Right lobe of liver (tissue), 6 donors: ENCODE data around the gene SSBP2. TPM values are rescaled to one million over a fixed set of nuclear protein-coding genes. Genes with fewer than 3 reads are reported as not detected.

ENCODE experiments used
- ATAC-seq, 4 donors: fragments of 200-7000 bp; cut with Tn5 transposase; one replicate each; pipeline ENCODE4 v1.9.1; 2020; ENCODE audit warnings: mild to moderate bottlenecking in 4 of 4, moderate library complexity in 4 of 4
- DNase-seq, 3 donors: peaks; one replicate each; pipeline ENCODE4 v3.0.0-alpha.2; 2020
- H3K27ac ChIP-seq, 3 donors: fragments of 200-600 bp; one replicate each; pipeline ENCODE4 v1.8.0; 2022
- H3K27me3 ChIP-seq, 2 donors: fragments of 200-600 bp; one replicate each; pipeline ENCODE4 v1.8.0; 2022
- H3K36me3 ChIP-seq, 4 donors: fragments of 200-600 bp; sonication (generic) in 1 of 4; one replicate each; pipeline versions ENCODE4 v1.5.1 to v1.8.0; 2017 to 2022; ENCODE audit warnings: control low read depth in 1 of 4
- H3K4me1 ChIP-seq, 4 donors: fragments of 200-600 bp; sonication (generic) in 1 of 4; one replicate each; pipeline versions ENCODE4 v1.5.1 to v1.8.0; 2017 to 2022; ENCODE audit warnings: control low read depth in 1 of 4
- H3K4me3 ChIP-seq, 3 donors: fragments of 200-600 bp; one replicate each; pipeline ENCODE4 v1.8.0; 2022
- H3K9me3 ChIP-seq, 4 donors: fragments of 200-600 bp; sonication (generic) in 1 of 4; one replicate each; pipeline versions ENCODE4 v1.5.1 to v1.8.0; 2017 to 2022; ENCODE audit warnings: control low read depth in 1 of 4
- POLR2A ChIP-seq: fragments of 450-650 bp; IDR thresholded peaks from one replicate; pipeline ENCODE4 v1.6.1; 2017; ENCODE audit warnings: antibody characterized with exemption, mild to moderate bottlenecking
- WGBS: methylation state at CpG from one replicate; pipeline ENCODE4 v1.1.6; 2018; ENCODE audit warnings: low coverage, low lambda C conversion rate; ENCODE audit not compliant: insufficient coverage; ENCODE audit errors: missing lambda C conversion rate; 5-methylcytosine and 5-hydroxymethylcytosine counted together
- intact Hi-C, 2 donors: fragments of 100-400 bp; cut with DNase I; formaldehyde crosslinking; loops; one replicate each; pipeline versions ENCODE4 v1.11.2 to v1.14.1; 2022
- total RNA-seq, 6 experiments: library from RNA; depleted of rRNA in 2 of 6; stranded (reverse); fragments of >200 nt in 2 of 6; fragmentation: NEBNext Ultra II Directional in 3 of 6; extraction: Animal tissue kit (Norgen Biotek cat#: 25700) in 3 of 6; gene quantifications; one replicate each; pipeline versions ENCODE4 v1.1.0 to v1.2.4, GENCODE V29; 2016 to 2023
- TF ChIP-seq, protein P1 (sequence below), 4 donors: fragments of 200-600 bp in 3 of 4; fragments of 450-650 bp in 1 of 4; IDR thresholded peaks; one replicate each; pipeline versions ENCODE4 v1.5.1 to v1.8.0; 2016 to 2022; ENCODE audit warnings: antibody characterized with exemption in 4 of 4, mild to moderate bottlenecking in 2 of 4
- donor health status: DM: no; HTN: yes; CAD: no.
- donor health status: DM: no; HTN: no; CAD: no.
- donor health status: DM: no; HTN: no; CAD: no.
- donor health status: DM: no; HTN: yes; CAD: no.
- donor health status: DM: no; HTN: yes; CAD: no.

SSBP2 gene
- total RNA-seq, 6 experiments from 2014 or later = 2.0 to 4.8 (median 3.7) TPM

DNA sequence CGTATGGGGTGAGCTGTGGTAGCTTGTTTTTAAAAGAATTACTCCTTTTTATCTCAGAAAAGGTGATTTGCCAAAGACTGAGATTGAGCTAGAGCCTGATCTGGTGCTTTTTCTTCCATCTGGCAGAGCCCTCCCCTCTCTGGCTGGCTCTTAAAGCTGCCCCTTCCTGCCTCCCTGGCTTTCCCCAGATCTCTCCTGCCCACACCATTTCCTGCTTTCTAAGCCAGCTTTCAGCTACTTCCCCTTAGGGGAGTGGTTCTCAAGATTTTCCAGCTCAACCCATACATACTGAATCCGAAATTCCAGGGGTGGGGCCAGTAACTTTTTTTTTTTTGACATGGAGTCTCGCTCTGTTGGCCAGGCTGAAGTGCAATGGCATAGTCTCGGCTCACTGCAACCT is 352.2 kb downstream of the SSBP2 start:
- H3K27me3 ChIP-seq = no peaks in the 10 kb centered on the region
- TF ChIP-seq, protein P1, sequence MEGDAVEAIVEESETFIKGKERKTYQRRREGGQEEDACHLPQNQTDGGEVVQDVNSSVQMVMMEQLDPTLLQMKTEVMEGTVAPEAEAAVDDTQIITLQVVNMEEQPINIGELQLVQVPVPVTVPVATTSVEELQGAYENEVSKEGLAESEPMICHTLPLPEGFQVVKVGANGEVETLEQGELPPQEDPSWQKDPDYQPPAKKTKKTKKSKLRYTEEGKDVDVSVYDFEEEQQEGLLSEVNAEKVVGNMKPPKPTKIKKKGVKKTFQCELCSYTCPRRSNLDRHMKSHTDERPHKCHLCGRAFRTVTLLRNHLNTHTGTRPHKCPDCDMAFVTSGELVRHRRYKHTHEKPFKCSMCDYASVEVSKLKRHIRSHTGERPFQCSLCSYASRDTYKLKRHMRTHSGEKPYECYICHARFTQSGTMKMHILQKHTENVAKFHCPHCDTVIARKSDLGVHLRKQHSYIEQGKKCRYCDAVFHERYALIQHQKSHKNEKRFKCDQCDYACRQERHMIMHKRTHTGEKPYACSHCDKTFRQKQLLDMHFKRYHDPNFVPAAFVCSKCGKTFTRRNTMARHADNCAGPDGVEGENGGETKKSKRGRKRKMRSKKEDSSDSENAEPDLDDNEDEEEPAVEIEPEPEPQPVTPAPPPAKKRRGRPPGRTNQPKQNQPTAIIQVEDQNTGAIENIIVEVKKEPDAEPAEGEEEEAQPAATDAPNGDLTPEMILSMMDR (IDR thresholded peaks at IDR 0.05) = no peak
- TF ChIP-seq POLR2A = no peak
- intact Hi-C loops = no loop called here
- ATAC-seq (no peak), DNase-seq (no peak)
- H3K27ac ChIP-seq = no peak overlapping the region
- H3K9me3 ChIP-seq = no peaks in the 10 kb centered on the region
- WGBS = 59% methylated on average over 2 of the region's 4 CpGs
- no peaks in the 10 kb centered on the region for H3K36me3 ChIP-seq
- peaks cover 0 to 13% (median 6%) of the 10 kb centered on the region in 4 donors for H3K4me1 ChIP-seq
- no peak overlapping the region for H3K4me3 ChIP-seq

DNA sequence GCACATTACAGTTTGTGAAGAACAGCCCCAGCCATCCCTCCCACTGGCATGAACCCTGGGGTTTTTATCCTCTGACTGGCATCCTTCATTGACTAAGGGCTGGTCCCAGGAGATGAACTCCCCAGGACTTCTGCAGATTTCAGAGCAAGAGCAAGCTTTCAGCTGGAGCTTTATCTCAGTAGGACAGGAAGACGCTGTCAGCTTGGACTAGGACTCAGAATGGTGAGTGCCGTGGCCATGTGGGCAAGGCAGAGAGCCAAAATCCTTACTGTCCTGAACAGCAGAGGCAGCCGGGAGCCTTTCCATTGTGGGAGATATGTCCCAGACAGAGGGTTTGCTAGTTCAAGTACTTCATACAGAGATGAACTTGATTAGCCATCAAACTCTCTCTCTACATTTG is 353.7 kb downstream of the SSBP2 start:
- Histone ChIP-seq H3K4me1 (peaks cover 0 to 11% (median 5%) of the 10 kb centered on the region in 4 donors), H3K27me3 (no peaks in the 10 kb centered on the region), H3K27ac (peak overlapping the region in 2 of 3 donors; percentile 38 to 41), H3K9me3 (no peaks in the 10 kb centered on the region), H3K36me3 (no peaks in the 10 kb centered on the region), H3K4me3 (no peak overlapping the region)
- DNase-seq = peak; percentile 66 to 76 (median 68)
- TF ChIP-seq POLR2A = no peak
- TF ChIP-seq, protein P1 (IDR thresholded peaks at IDR 0.05) = no peak
- peak; percentile 35 to 66 (median 56) for ATAC-seq
- intact Hi-C loops = no loop called here
- 6% methylated on average over 3 of the region's 3 CpGs for WGBS

DNA sequence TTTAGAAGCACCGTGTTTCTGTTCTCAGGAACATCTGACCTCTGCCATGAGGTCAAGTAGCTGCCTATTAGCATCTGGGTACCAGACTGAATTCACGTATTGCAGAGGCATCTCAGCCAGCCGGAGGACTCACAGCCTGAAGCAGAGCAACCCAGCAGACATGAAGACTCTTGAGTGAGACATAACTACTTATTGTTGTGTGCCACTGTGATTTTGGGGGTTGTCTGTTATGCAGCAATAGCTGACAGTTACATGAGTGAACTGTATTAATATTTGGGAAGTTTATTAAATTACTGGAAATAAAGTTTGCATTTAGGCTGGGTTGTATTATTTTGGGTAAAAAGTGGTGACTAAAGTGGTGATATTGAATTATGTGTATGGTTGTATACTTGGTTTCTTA is 355.6 kb downstream of the SSBP2 start:
- Histone ChIP-seq H3K9me3 (no peaks in the 10 kb centered on the region), H3K36me3 (no peaks in the 10 kb centered on the region), H3K4me1 (peaks cover 0 to 20% (median 4%) of the 10 kb centered on the region in 4 donors), H3K27me3 (no peaks in the 10 kb centered on the region), H3K27ac (peak overlapping the region in 1 of 3 donors; percentile 95), H3K4me3 (no peak overlapping the region)
- TF ChIP-seq POLR2A = no peak
- TF ChIP-seq, protein P1 (IDR thresholded peaks at IDR 0.05) = no peak
- WGBS = 67% methylated on average over 2 of the region's 3 CpGs
- intact Hi-C loops = no loop called here
- DNase-seq (no peak), ATAC-seq (no peak)

DNA sequence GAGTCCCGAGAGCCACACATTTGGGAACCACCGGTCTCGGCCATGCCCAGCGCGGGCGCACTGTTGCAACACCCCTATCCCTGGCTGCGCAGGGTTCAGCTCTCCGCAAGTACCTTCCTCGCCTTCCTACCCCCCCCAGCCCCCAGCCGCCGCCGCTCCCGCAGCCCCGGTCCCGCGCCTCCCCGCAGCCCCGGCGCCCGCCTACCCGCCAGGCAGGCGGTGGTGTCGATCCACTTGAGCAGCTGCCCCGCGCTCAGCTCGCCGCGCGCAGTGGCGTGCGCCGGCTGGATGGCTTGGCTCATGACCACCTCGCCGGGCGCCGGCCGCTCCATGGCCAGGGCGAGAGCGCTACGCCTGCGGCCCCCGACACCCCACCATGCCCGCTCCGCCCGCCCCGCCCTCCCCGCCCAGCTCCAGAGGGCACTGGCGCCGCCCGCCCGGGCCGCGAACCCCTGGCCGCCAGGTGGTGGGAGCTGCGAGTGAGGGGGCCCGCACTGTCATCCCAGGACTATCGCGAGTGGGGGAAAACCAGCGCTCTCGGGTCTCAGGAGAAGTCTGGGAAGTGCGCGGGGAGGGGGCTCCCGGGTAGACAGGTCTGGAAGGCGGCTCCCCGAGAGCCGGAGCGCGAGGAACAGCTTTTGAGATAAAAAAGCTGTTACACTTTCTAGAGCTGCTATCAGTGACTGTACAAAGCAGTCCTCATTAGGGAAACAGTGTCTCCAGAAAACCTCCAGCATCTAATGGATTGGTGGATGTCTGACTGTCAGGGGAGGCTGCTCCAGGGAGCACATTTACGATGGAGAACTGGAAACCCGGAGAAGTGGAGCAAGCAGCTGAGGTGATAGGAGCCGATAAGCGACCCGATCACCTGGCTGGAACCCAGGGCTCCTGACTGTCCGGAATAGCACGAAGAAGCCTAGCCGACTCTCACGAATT is 356.8 kb downstream of the SSBP2 start, which contains the start of gene ACOT12:
TSS of gene ACOT12 (minus strand) at position 352 of the 936 bp plus-strand sequence. CDS start at position 332, 20 bp downstream.
- H3K27ac ChIP-seq = peak within 1 kb of the TSS; percentile 82 to 95 (median 92)
- intact Hi-C loops = no loop called here
- peaks cover 0 to 20% (median 4%) of the 10 kb centered on the region in 4 donors for H3K4me1 ChIP-seq
- peak; percentile 67 to 77 (median 74) for ATAC-seq
- TF ChIP-seq POLR2A = peak; percentile 30
- TF ChIP-seq, protein P1 (IDR thresholded peaks at IDR 0.05) = no peak
- H3K27me3 ChIP-seq = no peaks in the 10 kb centered on the region
- peak; percentile 73 to 86 (median 83) for DNase-seq
- H3K9me3 ChIP-seq = no peaks in the 10 kb centered on the region
- no peaks in the 10 kb centered on the region for H3K36me3 ChIP-seq
- peak within 1 kb of the TSS; percentile 58 to 65 (median 61) for H3K4me3 ChIP-seq
- WGBS = 2% methylated on average over 33 of the region's 77 CpGs
